B cell (primary cell): ENCODE measurements around the gene DCBLD2. TPM values are rescaled to one million over a fixed set of nuclear protein-coding genes. Genes with fewer than 3 reads are reported as not detected.

Experiments used
- ATAC-seq: fragments of 200-7000 bp; cut with Tn5 transposase; one replicate; pipeline ENCODE4 v1.10.0; 2021; ENCODE audit warnings: low read depth, mild to moderate bottlenecking, moderate number of reproducible peaks, moderate library complexity
- CTCF ChIA-PET: fragments of 350-600 bp; sonication (Branson Sonifier 250); formaldehyde crosslinking; loops from one replicate; lab custom pipeline; 2021; ENCODE audit warnings: antibody characterized with exemption, inconsistent platforms; lab: Charles Lee
- POLR2A ChIA-PET: fragments of 350-600 bp; sonication (Branson Sonifier 250); formaldehyde crosslinking; loops from one replicate; lab custom pipeline; 2021; ENCODE audit warnings: antibody characterized with exemption; lab: Charles Lee
- DNase-seq: peaks from one replicate; pipeline ENCODE4 v3.0.0; 2013
- H2AFZ ChIP-seq: 2 replicates; pipeline ENCODE4 v1.6.1; 2012; ENCODE audit warnings: mild to moderate bottlenecking, low read depth, low read length; ENCODE audit not compliant: insufficient read depth, poor library complexity, severe bottlenecking
- H3K27ac ChIP-seq, 2 donors: 1 replicate in 1 of 2; 2 replicates in 1 of 2; pipeline ENCODE4 v1.5.1; 2012 to 2013; ENCODE audit warnings: low read length in 2 of 2, mild to moderate bottlenecking in 2 of 2, moderate library complexity in 1 of 2
- H3K27me3 ChIP-seq, 4 experiments: fragments of 200-600 bp in 1 of 4; sonication (generic) in 1 of 4; replicated peaks in 1 of 4; 1 replicate in 2 of 4; 2 replicates in 2 of 4; pipeline versions ENCODE4 v1.6.1 to v1.7.0; 2013 to 2016; ENCODE audit warnings: low read length in 3 of 4, mild to moderate bottlenecking in 2 of 4, mixed read lengths in 1 of 4, moderate library complexity in 1 of 4; ENCODE audit not compliant: insufficient read depth in 4 of 4, control insufficient read depth in 3 of 4; ENCODE audit errors: control extremely low read depth in 1 of 4
- H3K36me3 ChIP-seq, 2 experiments: replicated peaks in 1 of 2; 1 replicate in 1 of 2; 2 replicates in 1 of 2; pipeline versions ENCODE4 v1.6.1 to v1.7.1; 2013; ENCODE audit warnings: low read length in 1 of 2; ENCODE audit not compliant: insufficient read depth in 2 of 2, control insufficient read depth in 1 of 2; ENCODE audit errors: control extremely low read depth in 1 of 2, extremely low read depth in 1 of 2
- H3K4me1 ChIP-seq, 2 donors: fragments of 200-600 bp in 1 of 2; sonication (generic) in 1 of 2; 1 replicate in 1 of 2; 2 replicates in 1 of 2; pipeline versions ENCODE4 v1.5.1 to v1.6.1; 2013 to 2017; ENCODE audit warnings: low read length in 2 of 2; ENCODE audit not compliant: control insufficient read depth in 2 of 2, insufficient read depth in 2 of 2
- H3K4me2 ChIP-seq: replicated peaks from 2 replicates; pipeline ENCODE3; 2012; ENCODE audit warnings: mild to moderate bottlenecking, low read depth, low read length; ENCODE audit not compliant: poor library complexity, severe bottlenecking
- H3K4me3 ChIP-seq, 5 experiments: fragments of 200-600 bp in 1 of 5; sonication (generic) in 1 of 5; 1 replicate in 3 of 5; 2 replicates in 2 of 5; pipeline versions ENCODE4 v1.5.1 to v1.7.0; 2011 to 2016; ENCODE audit warnings: low read length in 4 of 5, mild to moderate bottlenecking in 4 of 5, low read depth in 2 of 5, control low read depth in 1 of 5, moderate library complexity in 1 of 5; ENCODE audit not compliant: insufficient read depth in 1 of 5; ENCODE audit errors: control extremely low read depth in 1 of 5, extremely low read depth in 1 of 5
- H3K79me2 ChIP-seq: fragments of 200-600 bp; sonication (generic); one replicate; pipeline ENCODE4 v1.6.0; 2016; ENCODE audit warnings: low read length; ENCODE audit not compliant: control insufficient read depth, insufficient read depth
- H3K9ac ChIP-seq: fragments of 200-600 bp; sonication (generic); 2 replicates; pipeline ENCODE4 v1.6.1; 2017; ENCODE audit warnings: mild to moderate bottlenecking, low read length, moderate library complexity
- H3K9me3 ChIP-seq, 3 donors: one replicate each; pipeline versions ENCODE4 v1.6.1 to v1.7.1; 2013; ENCODE audit warnings: low read length in 2 of 3; ENCODE audit not compliant: control insufficient read depth in 2 of 3, insufficient read depth in 1 of 3; ENCODE audit errors: control extremely low read depth in 1 of 3
- H4K20me1 ChIP-seq: 2 replicates; pipeline ENCODE4 v1.6.0; 2012; ENCODE audit warnings: mild to moderate bottlenecking, low read length; ENCODE audit not compliant: insufficient read depth, control insufficient read depth, poor library complexity, severe bottlenecking
- H3K27ac Mint-ChIP-seq: one replicate; pipeline ENCODE4 v1.8.0; 2021; ENCODE audit warnings: mixed read lengths
- H3K27me3 Mint-ChIP-seq: one replicate; pipeline ENCODE4 v1.8.0; 2021; ENCODE audit warnings: mixed read lengths
- H3K4me1 Mint-ChIP-seq: one replicate; pipeline ENCODE4 v1.8.0; 2021; ENCODE audit warnings: mixed read lengths
- H3K4me3 Mint-ChIP-seq: one replicate; pipeline ENCODE4 v1.8.0; 2021; ENCODE audit warnings: mixed read lengths
- H3K9me3 Mint-ChIP-seq: one replicate; pipeline ENCODE4 v1.8.0; 2022; ENCODE audit warnings: mixed read lengths; ENCODE audit not compliant: insufficient read depth
- EZH2 ChIP-seq: IDR thresholded peaks from 2 replicates; pipeline ENCODE4 v1.6.1; 2012; ENCODE audit warnings: borderline replicate concordance, low read depth, mild to moderate bottlenecking, moderate library complexity, low read length; ENCODE audit not compliant: insufficient read depth, poor library complexity, severe bottlenecking
- WGBS: methylation state at CpG from one replicate; pipeline ENCODE4 v1.1.5; 2013; ENCODE audit warnings: missing lambda C conversion rate; ENCODE audit not compliant: insufficient coverage; 5-methylcytosine and 5-hydroxymethylcytosine counted together
- intact Hi-C: fragments of 100-400 bp; cut with micrococcal nuclease; formaldehyde crosslinking; loops from one replicate; pipeline ENCODE4 v1.10.0; 2022
- polyA plus RNA-seq: library from polyadenylated mRNA; depleted of rRNA; stranded (reverse); fragments of >200 nt; gene quantifications from 2 replicates; pipeline ENCODE4 v1.2.3, GENCODE V29; 2012
- total RNA-seq, 2 donors: library from RNA; stranded (reverse); fragments of 120-200 nt in 1 of 2; gene quantifications; 1 replicate in 1 of 2; 2 replicates in 1 of 2; pipeline versions ENCODE4 v1.2.3 to v1.2.4, GENCODE V29; 2013 to 2022
- TF ChIP-seq, protein P1 (sequence below): fragments of 200-600 bp; IDR thresholded peaks from one replicate; pipeline ENCODE4 v1.8.0; 2022; ENCODE audit warnings: antibody characterized with exemption, mild to moderate bottlenecking

The DCBLD2 gene
- total and polyA plus RNA-seq, 2 donors (not counting 1 experiment from before 2014, with no cell fraction given), result 0.37 to 3.5 TPM

DNA sequence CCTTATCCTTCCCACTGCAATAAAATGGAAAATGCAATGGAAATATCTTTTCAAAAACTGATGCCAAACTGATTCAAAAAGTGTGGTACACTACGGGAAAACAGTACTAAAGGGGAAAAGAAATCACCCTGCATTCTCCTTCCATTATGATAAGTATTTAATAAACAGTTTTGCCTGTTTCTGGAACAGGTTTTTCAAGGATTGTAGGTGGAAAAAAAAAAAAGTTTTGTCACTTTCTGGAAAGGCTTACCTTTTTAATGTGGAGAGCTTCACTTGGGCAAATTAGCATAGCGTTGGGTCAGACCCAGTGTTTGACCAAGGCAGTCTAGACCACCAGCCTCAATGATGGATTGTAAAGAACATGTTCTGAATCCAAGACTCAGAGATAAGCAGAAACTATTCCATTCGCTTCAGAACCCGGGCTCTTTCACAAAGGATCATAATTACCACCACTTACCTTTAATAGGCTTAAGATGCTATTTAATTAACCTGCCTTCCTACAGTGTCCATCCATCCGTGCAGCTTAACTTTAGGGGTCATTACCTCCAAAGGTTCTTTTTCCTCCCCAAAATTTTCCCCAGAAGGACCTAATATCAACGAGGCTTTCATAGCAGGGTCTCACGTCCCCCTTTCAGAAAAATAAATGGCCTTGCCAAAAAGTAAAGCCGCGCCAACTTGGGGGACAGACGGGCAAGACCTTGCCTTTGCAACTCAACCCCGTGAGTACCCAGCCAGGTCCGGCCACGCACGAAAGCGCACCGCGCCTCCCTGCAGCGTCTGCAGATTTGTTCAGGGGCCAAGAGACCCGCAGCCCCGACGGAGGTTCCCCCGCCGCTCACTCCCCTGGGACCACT lies 1.0 kb downstream of the DCBLD2 start:
- POLR2A ChIA-PET, result no interaction called here
- Histone ChIP-seq H3K27me3 (peaks cover 0 to 4% (median 0%) of the 10 kb centered on the region in 4 experiments), H4K20me1 (no peaks in the 10 kb centered on the region), H3K79me2 (no peaks in the 10 kb centered on the region), H3K9me3 (no peaks in the 10 kb centered on the region), H3K27ac (peak overlapping the region in 1 of 2 donors; percentile 32), H3K36me3 (no peaks in the 10 kb centered on the region), H3K4me2 (peak overlapping the region; percentile 98), H3K9ac (peak overlapping the region; percentile 83), H3K4me3 (peak overlapping the region in 4 of 5 experiments; percentile 38 to 93 (median 75)), H3K4me1 (peaks cover 10 to 12% of the 10 kb centered on the region in 2 donors), H2AFZ (peak overlapping the region; percentile 95)
- no peaks in the 10 kb centered on the region for H3K9me3 Mint-ChIP-seq
- no peak overlapping the region for H3K27ac Mint-ChIP-seq
- H3K27me3 Mint-ChIP-seq, result peaks cover 8% of the 10 kb centered on the region
- ATAC-seq, result no peak
- no peak for TF ChIP-seq EZH2
- TF ChIP-seq, protein P1, sequence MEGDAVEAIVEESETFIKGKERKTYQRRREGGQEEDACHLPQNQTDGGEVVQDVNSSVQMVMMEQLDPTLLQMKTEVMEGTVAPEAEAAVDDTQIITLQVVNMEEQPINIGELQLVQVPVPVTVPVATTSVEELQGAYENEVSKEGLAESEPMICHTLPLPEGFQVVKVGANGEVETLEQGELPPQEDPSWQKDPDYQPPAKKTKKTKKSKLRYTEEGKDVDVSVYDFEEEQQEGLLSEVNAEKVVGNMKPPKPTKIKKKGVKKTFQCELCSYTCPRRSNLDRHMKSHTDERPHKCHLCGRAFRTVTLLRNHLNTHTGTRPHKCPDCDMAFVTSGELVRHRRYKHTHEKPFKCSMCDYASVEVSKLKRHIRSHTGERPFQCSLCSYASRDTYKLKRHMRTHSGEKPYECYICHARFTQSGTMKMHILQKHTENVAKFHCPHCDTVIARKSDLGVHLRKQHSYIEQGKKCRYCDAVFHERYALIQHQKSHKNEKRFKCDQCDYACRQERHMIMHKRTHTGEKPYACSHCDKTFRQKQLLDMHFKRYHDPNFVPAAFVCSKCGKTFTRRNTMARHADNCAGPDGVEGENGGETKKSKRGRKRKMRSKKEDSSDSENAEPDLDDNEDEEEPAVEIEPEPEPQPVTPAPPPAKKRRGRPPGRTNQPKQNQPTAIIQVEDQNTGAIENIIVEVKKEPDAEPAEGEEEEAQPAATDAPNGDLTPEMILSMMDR, result no peak
- H3K4me3 Mint-ChIP-seq, result peak overlapping the region; percentile 87
- DNase-seq, result no peak
- H3K4me1 Mint-ChIP-seq, result peaks cover 17% of the 10 kb centered on the region
- WGBS, result 12% methylated on average over 22 of the region's 23 CpGs
- CTCF ChIA-PET, result no interaction called here
- intact Hi-C loops, result loop anchor here (2.0 to 10.0 kb wide), 5 partner anchors 308 to 1807 kb away; partner anchors contain the start of genes ARL6, CPOX, TBC1D23 and TFG

DNA sequence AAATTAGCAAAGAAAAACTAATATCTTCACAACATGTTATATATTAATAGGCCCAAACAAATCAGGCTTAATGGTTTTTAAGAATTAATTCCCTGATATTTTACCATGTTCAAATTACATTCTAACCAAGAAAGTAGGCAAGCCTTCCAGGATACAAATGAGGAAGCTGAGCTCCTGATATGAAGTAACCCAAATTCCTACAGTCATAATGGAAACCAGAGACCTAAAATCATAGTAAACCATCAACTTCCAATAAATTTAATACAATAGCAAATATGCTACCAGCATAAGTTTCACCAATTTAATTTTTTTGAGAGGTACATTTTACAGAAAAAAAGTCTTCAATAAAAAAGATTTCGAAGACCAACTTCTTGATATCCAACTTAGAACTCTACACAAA lies 3.8 kb downstream of the DCBLD2 start:
- no peaks in the 10 kb centered on the region for H3K36me3 ChIP-seq
- H3K9me3 ChIP-seq, result no peaks in the 10 kb centered on the region
- TF ChIP-seq, protein P1, result no peak
- no peak for TF ChIP-seq EZH2
- peaks cover 10 to 12% of the 10 kb centered on the region in 2 donors for H3K4me1 ChIP-seq
- no peak overlapping the region for H2AFZ ChIP-seq
- no peak overlapping the region for H3K4me2 ChIP-seq
- POLR2A ChIA-PET, result no interaction called here
- H3K9ac ChIP-seq, result no peak overlapping the region
- H3K4me3 Mint-ChIP-seq, result no peak overlapping the region
- no peak overlapping the region for H3K27ac Mint-ChIP-seq
- H3K79me2 ChIP-seq, result no peaks in the 10 kb centered on the region
- no peak for DNase-seq
- H3K27ac ChIP-seq, result no peak overlapping the region
- no peaks in the 10 kb centered on the region for H4K20me1 ChIP-seq
- intact Hi-C loops, result no loop called here
- ATAC-seq, result no peak
- H3K9me3 Mint-ChIP-seq, result no peaks in the 10 kb centered on the region
- H3K4me1 Mint-ChIP-seq, result peaks cover 17% of the 10 kb centered on the region
- no peak overlapping the region for H3K4me3 ChIP-seq
- CTCF ChIA-PET, result no interaction called here
- no peaks in the 10 kb centered on the region for H3K27me3 ChIP-seq
- H3K27me3 Mint-ChIP-seq, result no peaks in the 10 kb centered on the region
- no CpG with 5 or more reads among the region's 1 CpG for WGBS
